ENCODE results near the gene INHBB.

GRCh38 chr2:120378605-120379004 is 32.7 kb downstream of the INHBB start:
- TF ChIP-seq ZNF224 (CRISPR knock-in tag; IDR thresholded peaks at IDR 0.05) (no peak), CTCF (IDR thresholded peaks at IDR 0.05 in 2 of 3, conservative IDR thresholded peaks at IDR 0.05 in 1 of 3; ENCODE audit: insufficient read depth in 2 of 3, low read depth in 1 of 3, low read length in 3 of 3) (no peak)

Data from K562 (cell line).